Inflammatory macrophage (primary cell): ENCODE data around the gene MFAP1.

Experiments
- DNase-seq, 2 donors: peaks; one replicate each; pipeline ENCODE4 v3.0.0-alpha.2; 2020 to 2022

Gene MFAP1

GRCh38 chr15:43775411-43775965 lies 49.0 kb downstream of the MFAP1 start:
- DNase-seq: no peak

- DNase-seq: no peak
These were observed 50.4 kb downstream of the MFAP1 start for GRCh38 chr15:43774062-43774461.

DNA sequence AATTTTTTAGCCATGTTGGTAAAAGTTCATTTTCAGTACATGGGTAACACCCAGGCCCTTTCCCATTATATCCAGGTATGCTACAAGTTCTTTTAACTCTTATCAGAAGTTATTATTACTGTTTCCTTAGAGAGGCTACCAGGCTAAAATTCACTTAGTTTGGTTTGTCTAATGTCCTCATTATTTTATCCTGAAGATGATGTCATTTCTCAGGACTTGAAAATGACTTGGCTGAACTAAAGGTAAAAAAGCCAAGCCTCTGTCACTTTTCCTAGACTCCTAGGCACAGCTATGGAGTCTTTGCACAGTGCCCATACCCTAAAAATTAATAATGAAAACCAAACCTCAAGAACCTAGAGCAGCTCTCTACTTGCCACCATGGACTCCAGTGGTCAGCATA lies 51.9 kb downstream of the MFAP1 start:
- DNase-seq: no peak

DNA sequence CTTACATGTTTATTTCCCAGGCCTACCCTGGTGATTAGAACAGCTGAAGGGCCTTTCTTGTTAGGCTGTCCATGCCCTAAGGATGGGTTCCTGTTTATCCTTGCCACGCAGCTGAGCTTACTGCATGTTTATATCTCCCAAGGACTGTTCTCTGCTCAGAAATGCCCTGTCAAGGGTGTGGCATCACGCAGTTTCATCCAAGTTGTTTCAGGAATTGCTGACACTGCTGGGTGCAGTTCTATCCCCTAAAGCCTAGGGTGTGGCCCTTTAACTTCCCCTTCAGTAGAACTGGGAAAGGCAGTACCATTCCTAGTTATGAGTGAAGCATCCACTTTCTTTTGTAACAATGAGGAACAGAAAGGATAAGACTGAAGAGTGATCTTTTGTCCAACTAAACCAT lies 52.7 kb downstream of the MFAP1 start:
- DNase-seq: peak; percentile 37 to 40

- DNase-seq: peak; percentile 57 to 64
These were observed 54.8 kb downstream of the MFAP1 start for GRCh38 chr15:43769584-43770228.

DNA sequence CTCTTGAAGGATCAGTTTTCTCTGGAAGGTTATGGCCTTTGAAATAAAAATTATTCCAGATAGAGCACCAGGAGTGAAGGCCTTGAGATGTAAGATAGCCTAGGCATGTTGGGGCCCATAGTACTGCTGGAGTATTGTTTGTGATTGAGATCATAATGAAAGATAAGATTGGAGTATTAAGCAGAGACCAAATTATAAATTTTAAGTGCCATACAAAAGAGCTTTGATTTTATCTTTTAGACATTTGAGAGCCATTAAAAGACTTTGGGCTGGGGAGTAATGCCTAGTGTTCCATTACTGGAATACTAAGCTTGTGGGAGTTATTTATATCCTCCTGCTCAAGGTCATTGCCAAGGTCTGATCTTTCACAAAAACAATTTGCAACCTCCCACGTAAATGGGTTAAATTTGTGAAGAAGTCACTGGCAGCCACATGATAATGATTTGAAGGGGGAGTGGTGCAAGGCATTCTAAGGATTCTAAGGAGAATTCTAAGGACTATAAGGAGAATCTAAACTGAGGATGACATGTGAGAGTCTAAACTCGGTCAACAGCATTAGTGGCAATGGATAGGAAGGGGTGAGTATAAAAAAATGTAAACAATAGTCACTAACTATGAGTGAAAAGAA lies 60.6 kb downstream of the MFAP1 start:
- DNase-seq: no peak

GRCh38 chr15:43762824-43763223 lies 61.7 kb downstream of the MFAP1 start:
- DNase-seq: no peak
